UCSD-AML1 (cell line): ENCODE measurements around the gene C20orf144.

Experiments used
- DNase-seq: peaks from one replicate; lab custom pipeline; 2025; ENCODE audit not compliant: unreplicated experiment; lab: John Stamatoyannopoulos, UW

Gene C20orf144

GRCh38 chr20:33649201-33649681, 12.9 kb upstream of the C20orf144 start:
- DNase-seq, result no peak

GRCh38 chr20:33650111-33650752, 11.9 kb upstream of the C20orf144 start:
- no peak for DNase-seq

DNA sequence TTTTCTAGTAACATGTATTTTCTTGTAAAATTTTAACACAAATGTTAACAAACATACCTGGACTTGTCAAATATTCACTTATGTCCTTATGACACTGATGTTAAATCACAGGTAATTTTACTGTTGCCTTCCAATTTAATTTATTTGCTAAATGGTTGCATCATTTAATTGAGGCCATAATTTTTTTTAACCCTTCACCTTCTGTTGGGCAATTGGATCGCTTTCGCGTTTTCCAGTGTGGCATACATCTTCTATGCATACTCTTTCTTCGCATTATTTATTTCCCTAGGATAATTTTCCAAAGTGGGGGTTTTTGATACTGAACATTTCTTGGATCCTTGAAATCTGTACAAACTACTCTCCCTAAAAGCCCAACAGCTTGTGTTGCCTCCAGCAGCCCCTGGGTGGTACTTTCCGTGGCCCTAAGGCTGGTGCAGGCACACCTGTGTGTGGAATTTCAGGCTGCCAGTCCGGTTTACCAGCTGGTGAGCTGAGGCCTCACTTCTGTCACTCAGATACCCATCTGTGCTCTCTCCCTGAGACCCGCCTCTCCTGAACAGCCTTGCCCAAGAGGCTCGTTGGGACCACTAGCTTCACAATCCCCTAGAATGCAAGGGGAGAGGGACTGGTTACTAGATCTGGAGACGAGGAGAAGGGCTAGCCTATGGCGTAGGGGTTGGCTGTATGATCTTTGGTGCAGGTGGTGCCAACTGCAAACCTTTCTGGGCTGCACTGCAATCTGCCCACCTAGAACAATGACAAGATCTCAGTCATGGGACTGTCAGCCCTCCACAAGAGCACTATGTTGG, 11.2 kb upstream of the C20orf144 start:
- DNase-seq, result no peak

DNA sequence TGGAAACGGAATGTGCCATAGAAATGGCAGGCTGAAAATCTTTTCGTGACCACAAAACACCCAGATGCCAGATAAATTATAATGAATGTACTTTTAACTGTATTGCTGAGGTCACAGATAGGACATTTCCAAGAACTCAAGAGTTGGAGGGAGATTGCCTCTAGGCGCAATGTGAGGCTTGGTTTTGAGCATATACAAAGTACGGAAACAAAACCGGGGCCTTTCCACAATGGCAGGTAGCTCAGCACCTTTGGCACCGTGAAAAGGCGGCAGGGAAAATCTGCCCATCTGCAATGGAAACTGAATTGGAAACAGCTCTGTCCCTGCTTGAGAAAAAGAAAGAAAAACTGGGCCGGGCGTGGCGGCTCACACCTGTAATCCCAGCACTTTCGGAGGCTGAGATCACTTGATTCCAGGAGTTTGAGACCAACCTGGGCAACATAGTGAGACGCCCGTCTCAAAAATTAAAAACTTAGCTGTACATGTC, 10.5 kb upstream of the C20orf144 start:
- no peak for DNase-seq

DNA sequence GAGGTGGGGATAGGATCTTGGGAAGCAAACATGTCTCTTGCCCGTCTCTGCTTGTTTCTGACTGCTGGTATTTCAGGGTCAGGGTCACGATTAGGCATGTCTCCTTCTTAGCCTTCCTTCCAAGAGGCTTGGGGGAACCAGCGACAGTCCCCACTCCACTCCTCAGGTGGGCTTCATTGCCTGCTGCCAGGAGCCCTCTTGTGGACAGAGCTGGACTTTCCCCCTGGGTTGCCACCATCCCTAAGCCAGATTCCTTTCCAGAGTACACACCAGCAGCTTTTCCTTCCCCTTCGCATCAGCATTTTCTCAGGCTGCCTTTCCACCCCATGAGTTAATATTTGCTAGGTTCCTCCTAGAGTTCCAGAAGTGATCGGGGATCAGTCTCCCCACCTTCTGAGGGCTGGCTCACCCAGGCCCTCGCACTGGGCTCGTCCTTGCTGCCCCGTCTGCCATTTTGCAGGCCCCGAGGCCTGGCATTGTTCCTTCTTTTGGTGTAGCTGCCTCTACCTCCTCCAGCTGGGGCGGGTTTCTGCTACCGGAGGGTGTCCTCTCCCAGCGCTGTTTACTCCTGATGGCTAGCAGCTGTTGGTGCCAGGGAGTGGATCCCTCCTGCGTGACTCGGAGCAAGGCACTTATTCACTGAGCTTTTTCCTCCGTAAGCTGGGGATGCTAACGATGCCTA, 8.8 kb upstream of the C20orf144 start:
- peak; percentile 41 for DNase-seq

- no peak for DNase-seq
Observed at GRCh38 chr20:33653900-33654596, 8.1 kb upstream of the C20orf144 start.

- no peak for DNase-seq
Observed at GRCh38 chr20:33654680-33655161, 7.4 kb upstream of the C20orf144 start.

DNA sequence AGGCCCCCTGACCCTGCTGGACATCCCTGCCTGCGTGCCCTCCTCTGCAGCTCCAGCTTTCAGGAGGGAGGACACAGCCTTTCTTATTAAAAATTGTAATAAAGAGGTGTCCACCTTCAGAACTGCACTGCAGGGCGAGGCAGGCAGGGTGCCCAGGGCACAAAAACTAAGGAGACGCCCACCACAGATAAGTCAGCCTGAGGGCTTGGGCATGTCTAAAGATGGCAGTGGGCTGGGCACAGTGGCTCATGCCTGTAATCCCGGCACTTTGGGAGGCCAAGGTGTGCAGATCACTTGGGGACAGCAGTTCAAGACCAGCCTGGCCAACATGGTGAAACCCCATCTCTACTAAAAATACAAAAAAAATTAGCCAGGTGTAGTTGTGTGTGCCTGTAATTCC, 7.0 kb upstream of the C20orf144 start:
- no peak for DNase-seq

GRCh38 chr20:33656010-33656782, 5.9 kb upstream of the C20orf144 start:
- DNase-seq, result no peak

DNA sequence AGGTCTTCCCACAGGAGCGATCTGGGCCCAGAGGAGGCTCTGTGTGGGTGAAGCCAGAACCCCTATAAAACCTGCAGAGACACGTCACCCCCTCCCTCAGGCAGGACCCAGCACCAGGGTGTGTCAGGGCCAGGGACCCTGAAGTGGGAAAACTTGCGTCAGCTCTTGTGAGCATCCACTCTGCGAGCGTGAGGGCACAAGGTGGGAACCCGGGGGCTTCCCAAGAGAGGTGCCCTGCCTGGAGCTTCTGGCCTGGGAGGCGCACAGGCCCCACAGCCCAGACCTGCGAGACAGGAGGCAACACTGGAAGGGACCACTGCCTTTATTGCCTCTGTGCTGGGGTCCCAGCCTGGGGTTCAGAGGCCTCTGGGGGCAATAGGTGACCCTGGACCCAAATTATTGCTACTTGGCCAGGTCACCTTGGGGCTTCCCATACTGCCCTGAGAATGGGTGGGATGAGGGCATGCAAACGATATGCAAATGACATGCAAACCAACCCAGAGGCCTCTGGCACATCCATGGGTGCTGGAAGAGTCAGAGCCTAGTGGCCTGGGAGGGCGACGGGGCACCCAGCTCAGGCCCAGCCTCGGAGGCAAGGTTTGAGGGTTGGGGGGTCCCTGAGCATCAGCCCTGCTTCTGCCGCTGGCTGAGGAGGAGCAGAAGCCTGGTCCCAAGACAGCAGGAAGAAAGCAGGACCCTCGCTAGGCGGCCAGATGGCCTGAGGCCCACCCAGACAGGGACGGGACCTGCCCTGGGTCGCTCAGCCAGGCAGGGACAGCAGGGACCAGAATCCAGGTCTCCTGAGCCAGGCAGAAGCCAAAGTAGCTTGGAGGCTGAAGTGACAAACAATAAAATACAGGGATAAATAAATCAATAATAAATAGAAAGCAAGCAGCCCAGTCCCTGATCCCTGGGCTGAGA, 5.1 kb upstream of the C20orf144 start:
- no peak for DNase-seq

DNA sequence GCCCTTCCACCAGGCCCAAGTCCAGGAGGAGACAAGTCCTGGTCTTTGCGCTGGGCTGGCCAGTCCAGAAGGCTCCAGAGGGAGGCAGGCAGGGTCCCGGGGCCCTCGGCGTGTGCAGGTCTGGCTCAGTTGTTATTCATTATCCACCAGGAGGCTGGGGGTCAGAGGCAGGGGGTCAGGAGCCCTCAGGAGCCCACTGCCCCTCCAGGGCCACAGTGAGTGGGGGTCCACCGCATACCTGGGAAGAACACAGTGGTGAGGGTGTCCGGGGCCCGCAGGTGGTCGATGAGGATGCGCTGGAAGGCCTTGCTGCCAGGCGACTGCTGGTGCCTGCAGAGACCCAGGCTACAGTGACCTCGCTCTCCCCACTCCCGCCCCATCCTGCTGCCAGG, 4.4 kb upstream of the C20orf144 start:
- DNase-seq, result no peak

DNA sequence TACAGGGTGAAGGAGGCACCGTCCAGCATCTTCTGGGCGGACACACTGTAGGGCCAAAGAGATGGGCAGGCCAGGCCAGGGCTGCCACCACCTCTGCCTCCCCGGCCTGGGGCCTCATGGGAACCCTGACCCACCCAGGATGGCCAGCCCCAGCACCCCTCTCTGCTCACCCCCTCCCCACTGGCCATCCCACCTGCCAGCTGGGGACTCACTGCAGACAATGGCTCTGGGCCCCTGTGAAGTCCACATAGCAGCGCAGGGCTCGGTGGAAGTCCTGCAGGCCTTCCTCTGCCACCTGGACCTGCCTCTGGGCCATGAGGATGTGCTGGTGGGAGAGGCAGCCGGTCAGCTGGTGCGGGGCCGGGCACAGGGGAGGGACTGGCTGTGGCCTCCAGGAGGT, 3.6 kb upstream of the C20orf144 start:
- DNase-seq, result no peak

GRCh38 chr20:33658929-33659328, 3.2 kb upstream of the C20orf144 start:
- no peak for DNase-seq

DNA sequence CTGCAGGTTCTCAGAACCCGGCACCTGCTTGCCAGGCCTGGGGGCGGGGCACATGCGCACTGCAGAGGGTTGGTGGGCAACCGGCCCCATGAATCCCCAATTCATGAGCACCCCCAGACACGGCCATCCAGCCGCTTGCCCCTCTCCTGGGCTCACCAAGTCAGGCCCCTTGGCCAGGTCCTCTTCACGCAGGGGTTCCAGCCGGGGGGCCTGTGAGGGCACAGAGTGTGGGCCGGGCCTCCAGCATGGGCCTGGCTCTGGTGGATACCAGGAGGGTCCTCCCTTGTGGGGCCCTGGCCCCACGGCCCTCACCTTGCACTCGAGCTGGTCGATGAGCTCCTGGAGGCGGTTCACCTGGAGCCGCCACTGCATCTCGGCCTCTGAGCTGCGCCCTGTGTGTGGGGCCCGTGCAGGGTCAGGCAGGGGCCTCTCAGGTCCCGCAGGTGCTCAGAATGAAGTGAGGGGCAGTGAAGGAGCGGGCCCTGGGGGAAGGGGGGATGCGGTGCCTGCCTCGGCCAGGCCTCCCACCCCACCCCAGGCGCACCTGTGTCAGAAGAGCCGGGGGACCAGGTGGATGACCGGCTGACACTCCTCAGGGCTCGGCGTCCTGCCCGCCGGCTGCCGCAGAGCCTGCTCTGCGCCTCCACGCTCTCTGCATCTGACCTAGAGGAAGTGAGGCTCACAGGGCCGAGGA, 2.6 kb upstream of the C20orf144 start:
- DNase-seq, result no peak

GRCh38 chr20:33660035-33660684, 2.0 kb upstream of the C20orf144 start:
- no peak for DNase-seq

DNA sequence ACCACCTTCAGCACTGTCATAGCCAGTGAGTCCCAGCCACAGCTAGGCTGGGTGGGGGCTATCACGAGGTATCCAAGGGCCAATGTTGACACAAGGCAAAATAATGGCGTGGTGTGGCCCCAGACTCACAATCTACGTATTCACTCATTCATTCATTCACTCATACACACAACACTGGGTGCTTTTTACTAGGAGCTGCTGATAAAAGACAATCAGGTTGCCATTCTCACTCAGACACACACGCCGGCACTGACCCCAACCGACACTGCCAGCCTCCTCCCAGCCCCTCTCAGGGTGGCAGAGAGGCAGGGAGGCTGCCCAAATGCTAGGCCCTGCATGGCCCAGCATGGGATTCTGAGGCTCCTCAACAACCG, 1.5 kb upstream of the C20orf144 start:
- no peak for DNase-seq

DNA sequence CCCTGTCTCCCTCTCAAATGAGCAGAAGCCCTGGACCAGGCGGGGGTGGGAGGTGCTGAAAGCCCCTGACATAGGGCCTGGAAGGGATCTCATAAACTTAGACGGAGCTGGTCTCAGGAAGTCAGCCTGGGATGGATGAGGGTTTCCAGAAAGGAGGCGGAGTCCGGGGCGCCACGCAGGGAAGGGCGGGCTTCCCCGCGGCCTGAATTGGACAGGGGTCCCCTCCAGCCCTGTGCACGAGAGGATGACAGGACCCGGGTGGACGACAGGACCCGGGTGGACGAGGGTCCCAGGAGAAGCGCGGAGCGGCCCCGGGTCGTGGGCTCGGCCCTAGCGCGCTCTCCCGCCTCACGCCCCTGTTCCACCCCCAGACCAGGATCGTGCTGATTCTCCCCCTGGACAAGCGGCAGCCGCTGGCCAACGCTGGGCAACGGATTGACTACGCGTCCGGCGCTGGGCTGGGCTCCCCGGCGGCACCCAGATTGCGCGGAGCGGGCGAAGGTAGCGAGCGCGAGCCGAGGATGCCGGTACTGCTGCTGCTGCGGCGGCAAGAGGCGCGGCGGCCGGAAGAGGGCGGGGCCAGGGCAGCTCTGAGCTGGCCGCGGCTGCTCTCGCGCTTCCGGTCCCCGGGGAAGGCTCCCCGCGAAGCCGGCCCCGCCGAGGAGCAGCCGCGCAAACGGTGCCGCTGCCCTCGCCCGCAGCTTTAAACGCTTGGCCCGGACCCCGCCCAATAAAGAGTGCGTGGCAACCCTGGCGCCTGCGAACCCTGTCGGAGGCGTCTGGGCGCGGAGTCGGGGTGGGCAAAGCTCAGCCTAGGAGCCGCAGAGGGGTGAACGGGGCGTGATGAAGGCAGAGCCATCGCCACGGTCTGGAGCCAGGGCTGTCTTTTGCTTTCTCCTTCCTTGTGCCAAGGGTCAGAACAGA, 1.3 kb downstream of the C20orf144 start:
- peak; percentile 82 for DNase-seq
